GM03348 (cell line): Measurements from ENCODE around the gene MFSD6.
"Not testable (repeated sequence)": the region's sequence is repeated elsewhere in the genome, so short reads cannot be mapped to it uniquely, and the experiment has no call there.

Experiments
- DNase-seq: peaks from one replicate; pipeline ENCODE4 v3.0.0; 2012; ENCODE audit warnings: low spot score

Gene MFSD6

DNA sequence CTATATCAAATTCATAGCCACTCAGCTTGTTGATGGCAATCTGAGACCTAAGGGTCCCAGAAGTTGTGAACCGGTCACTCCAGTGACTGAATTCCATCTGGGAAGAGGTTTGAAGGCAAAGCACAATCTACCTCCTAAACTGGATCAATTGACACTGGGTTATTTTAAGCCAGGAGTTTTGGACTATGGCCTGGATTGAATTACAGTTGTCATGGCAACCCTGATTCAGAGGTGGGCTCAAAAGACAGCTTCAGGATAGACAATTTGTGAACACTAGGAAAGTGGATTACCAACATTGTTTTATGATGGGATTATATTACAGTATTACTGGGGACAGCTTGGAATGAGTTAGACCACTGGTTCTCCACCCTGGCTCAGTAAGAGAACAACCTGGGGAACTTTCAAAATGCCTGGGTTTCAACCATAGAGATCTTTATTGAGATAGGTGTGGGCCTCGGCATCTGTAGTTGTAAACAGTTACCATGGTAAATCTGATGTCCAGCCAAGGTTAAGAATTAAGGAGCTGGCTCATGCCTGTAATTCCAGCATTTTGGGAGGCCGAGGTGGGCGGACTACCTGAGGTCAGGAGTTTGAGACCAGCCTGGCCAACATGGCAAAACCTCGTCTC, 58.8 kb downstream of the MFSD6 start:
- no peak for DNase-seq

DNA sequence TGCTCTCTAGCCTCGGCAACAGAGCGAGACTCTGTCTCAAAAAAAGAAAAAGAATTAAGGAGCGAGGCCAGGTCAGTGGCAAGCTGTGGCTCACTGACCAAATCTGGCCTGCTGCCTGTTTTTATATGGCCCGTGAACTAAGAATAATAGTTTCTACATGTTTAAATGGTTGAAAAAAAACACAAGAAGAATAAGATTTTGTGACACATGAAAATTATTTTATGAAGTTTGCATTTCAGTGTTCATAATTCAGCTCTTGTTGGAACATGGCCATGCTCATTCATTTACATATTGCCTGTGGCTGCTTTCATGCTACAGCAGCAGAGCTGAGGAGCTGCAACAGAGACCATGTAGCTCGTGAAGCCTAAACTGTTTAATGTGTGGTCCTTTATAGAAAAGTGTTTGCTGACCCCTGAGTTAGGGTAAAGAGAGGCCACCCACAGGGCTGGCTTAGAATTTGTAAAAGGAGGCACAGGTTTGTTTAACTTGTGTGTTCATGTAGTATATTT, 59.5 kb downstream of the MFSD6 start:
- no peak for DNase-seq

DNA sequence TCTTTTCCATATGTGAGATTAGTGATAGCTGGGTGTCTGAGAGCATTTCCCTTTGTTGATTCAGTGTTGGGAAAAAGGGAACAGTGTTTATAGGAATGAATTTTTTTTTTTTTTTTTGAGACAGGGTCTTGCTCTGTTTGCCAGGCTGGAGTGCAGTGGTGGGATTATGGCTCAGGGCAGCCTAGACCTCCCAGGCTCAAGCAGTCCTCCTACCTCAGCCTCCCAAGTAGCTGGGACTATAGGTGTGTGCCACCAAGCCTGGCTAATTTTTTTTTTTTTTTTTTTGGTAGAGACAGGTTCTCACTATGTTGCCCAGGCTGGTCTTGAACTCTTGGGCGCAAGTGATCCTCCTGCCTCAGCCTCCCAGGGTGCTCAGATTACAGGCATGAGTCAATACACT, 60.2 kb downstream of the MFSD6 start:
- DNase-seq, result not testable (repeated sequence)

DNA sequence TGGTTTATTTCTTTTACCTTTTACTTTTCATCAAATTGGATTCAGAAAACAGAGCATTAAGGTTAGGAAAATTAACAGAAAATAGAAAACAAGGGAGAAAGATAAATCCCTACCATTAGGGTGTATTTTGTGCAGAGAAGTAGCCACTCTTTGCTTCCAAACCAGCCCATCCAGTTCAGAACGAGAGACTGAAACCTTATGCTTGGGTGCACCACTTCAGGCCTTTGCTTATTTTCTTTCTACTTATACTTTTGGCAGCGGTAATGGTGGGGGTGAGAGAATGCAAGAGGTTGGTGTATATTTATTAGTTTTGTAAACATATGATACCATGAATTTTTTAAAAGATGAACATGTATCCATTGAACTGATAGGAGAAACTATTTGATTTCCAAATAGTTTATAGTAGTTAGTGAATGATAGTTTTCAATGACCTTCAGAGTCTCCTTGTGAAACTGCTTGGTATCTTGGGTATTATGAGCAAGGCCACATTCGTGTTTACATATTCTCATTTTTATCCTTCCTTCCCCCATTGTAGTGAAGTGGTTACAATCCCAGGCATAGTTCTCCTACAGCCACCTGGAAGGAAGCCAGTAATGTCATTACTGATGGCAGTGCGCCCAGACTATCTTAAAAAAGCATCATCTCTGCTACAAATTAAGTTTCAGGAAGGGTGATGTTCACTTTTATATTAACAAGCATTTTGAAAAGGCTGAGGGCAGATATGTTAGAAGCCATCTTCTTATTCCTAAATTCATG, 60.8 kb downstream of the MFSD6 start:
- peak; percentile 89 for DNase-seq

DNA sequence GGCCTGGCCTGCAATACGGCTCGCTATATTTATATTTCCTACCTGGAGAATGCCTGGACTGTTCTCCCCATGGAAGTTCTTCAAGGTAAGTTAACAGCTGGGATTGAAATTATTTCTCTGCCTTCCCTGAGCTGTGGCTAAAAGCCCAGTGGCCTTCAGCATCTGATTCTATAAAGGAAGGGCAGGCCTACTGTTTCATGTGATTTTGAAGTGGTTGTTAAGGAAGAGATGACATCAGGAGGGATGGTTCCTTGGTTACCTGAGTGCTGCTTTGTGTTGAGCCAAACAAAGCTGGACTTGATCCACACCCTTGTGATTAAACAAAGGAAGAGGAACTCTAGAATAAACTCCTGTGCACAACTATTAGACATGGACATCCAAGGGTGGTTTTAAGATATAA, 61.6 kb downstream of the MFSD6 start:
- DNase-seq, result no peak

DNA sequence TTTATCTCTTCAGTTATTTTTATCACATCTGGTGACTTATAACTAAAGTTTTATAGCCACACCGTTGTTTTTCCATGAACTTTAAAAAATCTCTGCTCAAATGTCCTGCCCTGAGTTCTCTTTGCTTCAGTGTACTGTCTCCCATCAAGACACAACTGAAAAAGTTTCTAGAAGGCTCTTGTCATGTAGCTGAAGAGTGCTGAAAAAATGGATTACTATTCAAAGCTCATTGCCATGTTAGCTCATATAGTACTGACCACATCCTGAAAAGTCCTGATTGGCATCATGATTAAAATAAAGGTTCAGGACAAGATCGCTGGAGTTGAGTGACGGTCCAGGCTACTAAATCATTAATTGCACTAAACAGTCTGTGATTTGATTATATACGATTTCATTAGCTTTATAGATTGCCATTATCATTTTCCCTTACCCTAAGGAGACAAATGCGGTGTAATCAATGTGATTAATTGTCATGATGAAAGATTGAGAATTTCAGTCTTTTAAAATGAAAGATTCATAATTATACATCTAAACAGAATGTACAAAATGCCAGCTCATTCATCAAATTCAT, 62.2 kb downstream of the MFSD6 start:
- no peak for DNase-seq

DNA sequence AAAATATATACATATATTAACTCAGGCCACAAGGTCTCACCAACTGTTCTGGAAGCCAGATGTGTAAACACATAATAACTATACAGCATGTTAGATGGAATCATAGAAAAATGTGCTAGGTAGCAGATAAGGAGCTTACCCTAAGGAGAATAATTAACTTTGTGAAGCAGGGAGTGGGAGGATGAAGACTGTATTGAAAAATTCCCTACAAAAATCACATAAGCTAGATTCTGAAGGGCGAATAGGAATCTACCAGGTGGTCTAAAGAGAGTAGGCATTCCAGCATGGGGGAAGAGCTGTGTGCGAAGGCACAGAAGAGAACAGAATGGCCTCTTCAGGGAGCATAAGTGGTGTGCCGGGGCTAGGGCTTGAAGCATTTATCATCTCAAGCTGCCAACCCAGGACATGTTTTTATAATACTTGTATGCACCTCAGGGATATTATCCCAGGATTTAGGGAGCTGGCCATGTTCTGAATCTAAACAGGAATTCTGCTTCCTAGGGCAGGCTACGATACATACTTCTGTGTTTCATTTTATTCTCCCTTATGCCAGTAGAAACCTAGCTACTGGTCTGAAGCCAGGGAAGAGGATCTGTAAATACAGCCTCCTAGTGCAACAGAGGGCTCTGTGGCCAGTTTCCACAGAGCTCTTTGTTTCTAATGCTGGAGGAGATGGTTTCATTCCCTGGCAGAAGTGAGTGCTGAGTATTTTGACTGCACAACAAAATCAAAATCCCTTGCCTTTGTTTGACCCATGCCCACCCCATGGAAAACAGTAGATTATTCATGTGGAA, 69.7 kb downstream of the MFSD6 start:
- DNase-seq, result peak; percentile 7

DNA sequence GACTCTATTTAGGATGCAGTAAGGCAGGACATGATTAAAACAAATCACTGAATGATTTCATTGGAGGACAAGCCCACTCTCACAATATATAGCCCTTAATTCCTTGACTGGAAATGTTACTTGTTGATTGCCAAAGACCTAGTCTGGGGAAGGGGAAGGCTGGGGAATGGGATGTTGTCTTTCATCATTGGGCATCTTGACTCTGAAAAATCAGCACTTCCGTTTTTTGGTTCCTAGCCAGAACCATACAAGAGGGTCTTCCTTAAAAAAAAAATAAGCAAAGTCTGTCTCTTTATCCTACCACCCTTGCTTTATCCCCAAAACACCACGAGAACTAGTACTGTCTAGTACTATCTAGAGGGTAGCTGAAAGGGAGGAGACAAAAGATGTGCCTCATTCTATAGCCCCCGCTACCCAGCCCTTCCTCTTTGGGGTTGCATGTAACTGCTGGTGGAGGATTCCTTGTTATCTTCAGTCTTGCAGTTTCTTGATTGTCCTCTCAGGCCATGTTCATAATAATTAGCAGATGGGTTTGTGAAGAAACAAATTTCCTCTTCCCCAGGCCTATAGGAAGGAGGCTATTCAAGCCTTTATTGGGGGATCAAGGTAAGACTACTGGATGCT, 70.5 kb downstream of the MFSD6 start:
- no peak for DNase-seq

DNA sequence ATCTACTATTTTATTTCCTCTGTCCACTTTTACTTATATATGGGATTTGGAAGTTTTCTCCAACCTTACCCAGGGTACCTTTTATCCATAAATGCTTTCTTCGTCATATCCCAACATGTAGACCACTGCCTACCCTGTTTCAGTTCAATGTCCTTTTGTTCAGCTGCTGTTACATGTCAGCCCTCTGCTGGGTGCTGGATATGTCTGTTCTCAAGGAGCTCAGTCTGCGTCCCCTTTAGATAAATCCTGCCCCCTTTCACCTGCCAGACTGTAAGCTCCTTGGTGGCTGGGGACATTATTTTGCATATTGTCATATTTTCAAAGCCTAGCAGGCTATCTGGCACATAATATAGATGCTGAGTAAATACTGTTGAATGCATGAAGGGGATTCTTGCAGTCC, 73.2 kb downstream of the MFSD6 start:
- no peak for DNase-seq

DNA sequence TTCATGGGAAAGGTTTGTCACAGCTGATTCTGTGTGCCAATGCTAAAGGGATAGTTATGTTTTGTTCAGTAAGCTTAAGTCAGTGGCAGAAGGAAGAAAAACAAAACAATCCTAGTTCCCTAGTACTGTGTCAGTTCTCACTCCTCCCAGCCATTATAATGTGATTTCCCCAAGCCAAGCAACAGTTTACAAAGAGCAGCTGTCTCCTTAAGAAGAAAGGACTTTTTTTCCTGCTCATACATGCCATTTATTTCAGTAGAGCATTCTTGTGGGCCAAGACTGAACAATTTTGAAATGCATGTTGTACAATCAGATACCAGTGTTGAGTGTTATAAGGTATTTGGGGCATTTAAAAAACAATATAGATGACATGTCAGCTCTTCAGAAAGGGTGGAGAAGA, 74.3 kb downstream of the MFSD6 start:
- no peak for DNase-seq

DNA sequence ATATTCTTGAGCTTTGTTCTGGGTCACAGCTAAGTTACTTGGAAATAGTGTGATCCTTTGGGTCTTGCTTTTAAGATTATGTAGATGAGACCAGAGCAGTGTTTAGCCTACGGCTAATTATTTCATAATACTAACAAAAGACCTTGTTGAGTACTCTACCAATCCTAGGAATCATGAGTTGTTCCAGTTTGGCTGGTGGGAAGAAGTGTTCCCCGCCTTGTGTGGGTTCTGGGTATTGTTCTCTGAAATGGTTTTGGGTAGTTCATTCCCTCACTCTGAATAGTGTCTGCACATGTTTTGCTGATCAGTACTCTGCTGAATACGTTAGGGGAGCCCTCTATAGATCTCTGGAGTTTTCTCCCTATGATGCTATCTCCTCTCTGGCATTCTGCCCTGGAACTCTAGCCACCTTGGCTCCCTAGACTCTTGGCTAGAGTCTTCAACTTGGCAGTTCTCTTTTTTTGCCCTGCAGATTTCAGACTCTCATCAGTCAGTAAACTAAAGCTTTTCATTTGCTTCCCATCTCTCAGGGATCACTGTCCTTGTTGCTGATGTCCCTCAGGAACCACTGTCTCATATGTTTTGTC, 78.0 kb downstream of the MFSD6 start:
- peak; percentile 7 for DNase-seq

DNA sequence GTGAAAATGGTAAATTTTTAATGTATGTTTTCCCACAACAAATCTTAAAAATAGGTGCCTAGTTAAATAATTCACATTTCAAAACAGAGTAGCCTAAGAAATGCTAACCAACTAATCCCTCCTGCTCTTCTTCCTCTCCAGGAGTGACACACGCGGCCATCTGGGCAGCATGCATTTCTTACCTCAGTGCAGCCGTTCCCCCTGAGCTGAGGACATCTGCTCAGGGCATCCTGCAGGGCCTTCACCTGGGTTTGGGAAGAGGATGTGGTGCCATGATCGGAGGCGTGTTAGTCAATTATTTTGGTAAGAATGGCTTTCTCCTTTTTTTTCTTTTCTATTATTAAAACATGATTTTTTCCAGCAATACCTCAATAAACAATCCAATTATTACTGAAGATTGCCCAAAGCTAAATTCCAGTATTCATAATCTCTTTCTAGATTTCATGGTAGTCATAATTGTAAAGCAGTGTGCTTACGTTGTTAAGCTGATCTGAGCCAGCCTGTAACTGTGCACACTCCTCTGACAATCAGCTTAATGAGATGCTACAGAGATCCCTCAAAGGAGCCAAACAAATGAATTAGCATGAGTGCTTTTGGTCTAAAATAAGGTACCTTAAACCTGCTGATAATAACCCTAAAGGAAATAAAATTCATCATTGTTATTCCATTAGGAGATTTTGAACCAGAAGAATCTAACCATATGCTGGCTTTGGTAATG, 80.5 kb downstream of the MFSD6 start:
- DNase-seq, result no peak

DNA sequence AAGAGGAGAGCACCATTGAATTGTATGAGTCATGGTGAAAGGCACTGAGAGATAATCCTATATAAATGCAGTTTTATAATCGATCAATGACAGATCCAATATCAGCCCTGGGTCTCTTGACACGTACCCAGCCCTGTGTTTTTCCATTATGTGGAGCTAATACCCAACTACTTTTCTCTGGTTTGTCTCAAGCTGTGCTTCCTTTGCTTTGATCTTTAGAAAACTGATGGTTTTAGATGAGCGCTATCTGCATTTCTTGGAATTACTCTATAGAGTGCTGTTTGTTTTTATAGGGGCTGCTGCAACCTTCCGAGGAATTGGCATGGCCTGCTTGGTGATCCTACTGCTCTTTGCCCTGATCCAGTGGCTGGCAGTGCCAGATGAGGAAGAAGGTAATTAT, 81.3 kb downstream of the MFSD6 start:
- DNase-seq, result no peak

DNA sequence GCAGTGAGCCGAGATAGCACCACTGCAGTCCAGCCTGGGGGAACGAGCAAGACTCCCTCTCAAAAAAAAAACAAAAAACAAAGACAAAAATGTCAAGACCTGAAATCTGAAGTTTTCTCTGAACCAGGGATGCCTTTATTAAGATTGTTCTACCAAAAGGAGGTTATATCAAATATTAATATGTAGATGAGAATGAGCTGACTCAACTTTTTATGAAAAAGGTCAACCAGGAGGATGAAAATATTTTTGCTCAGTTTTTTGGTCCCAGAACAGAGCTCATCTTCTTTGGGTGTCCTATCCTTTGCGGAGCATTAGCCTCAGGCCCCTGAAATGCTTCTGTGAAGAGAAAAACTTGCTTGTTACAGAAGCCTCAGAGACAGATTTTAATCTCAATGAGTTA, 82.3 kb downstream of the MFSD6 start:
- no peak for DNase-seq

DNA sequence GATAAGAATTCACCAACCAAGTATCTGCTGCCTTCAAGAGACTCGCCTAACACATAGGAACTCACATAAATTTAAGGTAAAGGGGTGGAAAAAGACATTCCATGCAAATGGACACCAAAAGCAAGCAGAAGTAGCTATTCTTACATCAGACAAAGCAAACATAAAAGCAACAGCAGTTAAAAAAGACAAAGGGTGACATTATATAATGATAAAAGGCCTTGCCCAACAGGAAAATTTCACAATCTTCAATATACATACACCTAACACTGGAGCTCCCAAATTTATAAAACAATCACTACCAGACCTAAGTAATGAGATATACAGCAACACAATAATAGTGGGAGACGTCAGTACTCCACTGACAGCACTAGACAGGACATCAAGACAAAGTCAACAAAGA, 84.9 kb downstream of the MFSD6 start:
- DNase-seq, result no peak

DNA sequence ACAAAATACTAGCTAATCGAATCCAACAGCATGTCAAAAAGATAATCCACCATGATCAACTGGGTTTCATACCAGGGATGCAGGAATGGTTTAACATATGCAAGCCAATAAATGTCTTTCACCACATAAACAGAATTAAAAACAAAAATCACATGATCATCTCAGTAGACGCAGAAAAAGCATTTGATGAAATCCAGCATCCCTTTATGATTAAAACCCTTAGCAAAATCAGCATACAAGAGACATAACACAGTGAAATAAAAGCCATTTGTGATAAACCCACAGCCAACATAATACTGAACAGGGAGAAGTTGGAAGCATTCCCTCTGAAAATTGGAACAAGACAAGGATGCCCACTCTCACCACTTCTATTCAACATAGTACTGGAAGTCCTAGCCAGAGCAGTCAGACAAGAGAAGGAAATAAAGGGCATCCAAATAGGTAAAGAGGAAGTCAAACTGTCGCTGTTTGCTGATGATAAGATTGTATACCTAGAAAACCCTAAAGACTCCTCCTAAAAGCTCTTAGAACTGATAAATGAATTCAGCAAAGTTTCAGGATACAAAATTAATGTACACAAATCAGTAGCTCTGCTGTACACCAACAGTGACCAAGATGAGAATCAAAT, 86.6 kb downstream of the MFSD6 start:
- DNase-seq, result not testable (repeated sequence)

DNA sequence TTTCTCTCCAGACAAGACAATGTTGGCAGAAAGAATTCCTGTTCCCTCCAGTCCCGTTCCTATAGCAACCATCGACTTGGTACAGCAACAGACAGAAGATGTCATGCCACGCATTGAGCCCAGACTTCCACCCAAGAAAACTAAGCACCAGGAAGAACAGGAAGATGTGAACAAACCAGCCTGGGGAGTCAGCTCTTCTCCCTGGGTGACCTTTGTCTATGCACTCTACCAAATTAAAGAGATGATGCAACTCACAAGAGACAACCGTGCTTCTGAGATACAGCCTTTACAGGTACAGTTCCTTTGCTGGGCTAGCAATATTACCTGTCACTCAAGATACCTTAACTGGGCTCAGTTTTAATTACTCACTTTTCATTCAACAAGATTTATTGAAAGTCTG, 89.3 kb downstream of the MFSD6 start:
- no peak for DNase-seq

DNA sequence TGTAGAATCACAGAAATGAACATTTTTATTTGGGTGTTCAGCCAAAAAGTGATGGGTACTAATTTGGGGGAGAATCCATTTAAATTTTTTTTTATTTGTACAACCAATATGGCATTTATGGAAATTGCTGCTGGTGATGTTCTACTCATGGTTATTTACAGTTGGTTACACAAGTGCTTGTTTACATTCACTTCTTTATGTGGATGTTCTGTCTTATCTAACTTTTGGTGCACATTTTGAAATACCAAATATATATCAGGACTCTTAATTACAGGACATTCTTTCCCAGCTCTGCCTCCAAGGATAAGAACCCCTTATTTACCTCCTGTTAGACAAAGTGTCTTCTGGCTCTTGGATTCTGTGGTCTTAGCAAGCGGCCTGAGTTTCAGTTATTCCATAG, 91.1 kb downstream of the MFSD6 start:
- no peak for DNase-seq

DNA sequence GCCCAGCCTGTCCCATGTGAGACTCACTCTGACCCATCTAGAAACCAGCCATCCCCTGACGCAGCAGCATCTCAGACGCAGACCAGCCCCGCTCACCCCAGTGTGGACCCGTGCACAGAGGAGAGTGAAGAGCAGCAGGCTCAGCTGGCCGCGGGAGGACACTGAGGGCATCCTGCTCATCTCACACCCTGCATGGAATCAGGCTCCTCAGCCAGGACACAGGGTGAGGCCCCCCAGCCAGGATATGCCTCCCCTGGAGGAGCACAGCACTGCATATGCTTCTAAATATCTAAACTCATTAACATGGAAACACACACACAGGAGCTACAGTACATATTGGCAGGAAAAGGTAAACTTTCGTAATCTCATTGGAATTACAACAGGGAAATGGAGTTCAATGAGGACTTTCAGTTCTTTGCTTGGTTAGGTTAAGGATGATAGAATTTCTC, 91.9 kb downstream of the MFSD6 start:
- DNase-seq, result no peak

DNA sequence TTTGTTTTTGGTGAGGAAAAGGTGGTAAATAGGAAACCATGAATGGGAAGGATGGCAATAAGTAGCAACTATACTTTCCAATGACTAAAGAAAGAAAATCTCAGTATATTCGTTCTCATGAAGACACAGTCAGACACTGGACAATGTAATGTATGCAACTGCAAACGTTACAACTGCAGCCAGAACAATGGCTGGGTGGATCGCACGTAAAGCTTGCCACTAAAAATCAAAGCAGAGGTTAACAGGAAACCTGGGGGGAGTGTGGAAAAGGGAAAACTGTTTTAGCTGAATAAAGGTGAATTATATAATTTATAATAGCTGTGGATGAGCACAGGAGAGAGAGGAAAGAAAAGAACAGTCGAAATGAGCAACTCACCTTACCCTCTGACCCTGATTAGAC, 93.1 kb downstream of the MFSD6 start:
- no peak for DNase-seq
